T-helper 2 cell treated with Interferon-gamma antibody and Interleukin-4, amounts not matched to agents 100 ng/mL and 5 ng/mL, for 36 hours (primary cell): ENCODE data around the gene C4orf50. TPM values are rescaled to one million over a fixed set of nuclear protein-coding genes. Genes with fewer than 3 reads are reported as not detected.
"Not testable (repeated sequence)": the region's sequence is repeated elsewhere in the genome, so short reads cannot be mapped to it uniquely, and the experiment has no call there.

Experiments used
- intact Hi-C: fragments of 100-400 bp; cut with micrococcal nuclease; formaldehyde crosslinking; loops from one replicate; pipeline ENCODE4 v1.15.1; 2023
- total RNA-seq: library from RNA; stranded (reverse); gene quantifications from 2 replicates; pipeline ENCODE4 v1.2.3, GENCODE V29; 2022

The C4orf50 gene
- total RNA-seq, 1 donor from 2014 or later = 0.66 TPM

- intact Hi-C loops = no loop called here
Observed at GRCh38 chr4:5952286-5952974, 65.8 kb downstream of the C4orf50 start.

GRCh38 chr4:5946653-5947052 is 71.6 kb downstream of the C4orf50 start:
- intact Hi-C loops = not testable (repeated sequence)

- intact Hi-C loops = no loop called here
Observed at GRCh38 chr4:5945936-5946335, 72.3 kb downstream of the C4orf50 start.

GRCh38 chr4:5945171-5945570 is 73.1 kb downstream of the C4orf50 start:
- intact Hi-C loops = no loop called here

GRCh38 chr4:5943561-5943960 is 74.7 kb downstream of the C4orf50 start:
- intact Hi-C loops = no loop called here

- intact Hi-C loops = no loop called here
Observed at GRCh38 chr4:5942947-5943346, 75.3 kb downstream of the C4orf50 start.

- intact Hi-C loops = no loop called here
Observed at GRCh38 chr4:5941601-5942000, 76.6 kb downstream of the C4orf50 start.

GRCh38 chr4:5940470-5941203 is 77.6 kb downstream of the C4orf50 start:
- intact Hi-C loops = no loop called here

GRCh38 chr4:5933996-5934831 is 84.0 kb downstream of the C4orf50 start:
- intact Hi-C loops = no loop called here

- intact Hi-C loops = no loop called here
Observed at GRCh38 chr4:5933116-5933515, 85.1 kb downstream of the C4orf50 start.

- intact Hi-C loops = no loop called here
Observed at GRCh38 chr4:5932035-5932568, 86.1 kb downstream of the C4orf50 start.

- intact Hi-C loops = no loop called here
Observed at GRCh38 chr4:5931526-5931925, 86.7 kb downstream of the C4orf50 start.

- intact Hi-C loops = no loop called here
Observed at GRCh38 chr4:5930876-5931275, 87.4 kb downstream of the C4orf50 start.

- intact Hi-C loops = no loop called here
Observed at GRCh38 chr4:5930456-5930855, 87.8 kb downstream of the C4orf50 start.

- intact Hi-C loops = no loop called here
Observed at GRCh38 chr4:5928844-5929420, 89.3 kb downstream of the C4orf50 start.

- intact Hi-C loops = no loop called here
Observed at GRCh38 chr4:5928274-5928673, 90.0 kb downstream of the C4orf50 start.

- intact Hi-C loops = no loop called here
Observed at GRCh38 chr4:5927747-5928146, 90.5 kb downstream of the C4orf50 start.

- intact Hi-C loops = no loop called here
Observed at GRCh38 chr4:5927116-5927515, 91.1 kb downstream of the C4orf50 start.

GRCh38 chr4:5926598-5926997 is 91.6 kb downstream of the C4orf50 start:
- intact Hi-C loops = no loop called here

GRCh38 chr4:5925419-5926200 is 92.6 kb downstream of the C4orf50 start:
- intact Hi-C loops = no loop called here
